ENCODE data around the gene PDXK. TPM values are rescaled to one million over a fixed set of nuclear protein-coding genes. Genes with fewer than 3 reads are reported as not detected.

PDXK gene
- polyA plus RNA-seq, 1 experiment, result 129 TPM

- peak overlapping the region; percentile 65 for H3K27ac ChIP-seq (ENCODE audit: low read depth, low read length)
- ChIA-PET POLR2A (interaction anchor here (0.8 kb wide), 1 partner anchor 12 kb away, joined by 3 read pairs; no protein-coding TSS in a partner anchor), CTCF (interaction anchor here (0.7 kb wide), 2 partner anchors 12 to 396 kb away, joined by 3 to 4 read pairs; no protein-coding TSS in a partner anchor)
- DNase-seq (ENCODE audit: low read depth, low spot score), result no peak
- H3K4me3 ChIP-seq (ENCODE audit: low read depth, low read length), result no peak overlapping the region
- TF ChIP-seq CTCF (IDR thresholded peaks at IDR 0.05; ENCODE audit: low read depth, low read length), result no peak
- H3K27me3 ChIP-seq (ENCODE audit: control insufficient read depth, insufficient read depth, low read length), result no peaks in the 10 kb centered on the region
- H3K9me3 ChIP-seq (ENCODE audit: control insufficient read depth, insufficient read depth, low read length), result peaks cover 14% of the 10 kb centered on the region
These were observed 39.2 kb downstream of the PDXK start for GRCh38 chr21:43758111-43758641.

GRCh38 chr21:43758811-43759210, 39.9 kb downstream of the PDXK start:
- Histone ChIP-seq H3K4me3 (ENCODE audit: low read depth, low read length) (no peak overlapping the region), H3K9me3 (ENCODE audit: control insufficient read depth, insufficient read depth, low read length) (peaks cover 14% of the 10 kb centered on the region), H3K27ac (ENCODE audit: low read depth, low read length) (no peak overlapping the region), H3K27me3 (ENCODE audit: control insufficient read depth, insufficient read depth, low read length) (no peaks in the 10 kb centered on the region)
- CTCF ChIA-PET, result interaction anchor here (0.6 kb wide), 1 partner anchor 31 kb away, joined by 3 read pairs; the partner anchor contains the start of gene RRP1
- no peak for DNase-seq (ENCODE audit: low read depth, low spot score)
- no peak for TF ChIP-seq CTCF (IDR thresholded peaks at IDR 0.05; ENCODE audit: low read depth, low read length)
- POLR2A ChIA-PET, result no interaction called here

GRCh38 chr21:43759651-43760050, 40.7 kb downstream of the PDXK start:
- TF ChIP-seq CTCF (IDR thresholded peaks at IDR 0.05; ENCODE audit: low read depth, low read length), result no peak
- no peak for DNase-seq (ENCODE audit: low read depth, low spot score)
- Histone ChIP-seq H3K27ac (ENCODE audit: low read depth, low read length) (no peak overlapping the region), H3K9me3 (ENCODE audit: control insufficient read depth, insufficient read depth, low read length) (peaks cover 14% of the 10 kb centered on the region), H3K27me3 (ENCODE audit: control insufficient read depth, insufficient read depth, low read length) (no peaks in the 10 kb centered on the region), H3K4me3 (ENCODE audit: low read depth, low read length) (no peak overlapping the region)
- ChIA-PET POLR2A (no interaction called here), CTCF (no interaction called here)

GRCh38 chr21:43760391-43760958, 41.5 kb downstream of the PDXK start:
- no peak for TF ChIP-seq CTCF (IDR thresholded peaks at IDR 0.05; ENCODE audit: low read depth, low read length)
- CTCF ChIA-PET, result no interaction called here
- Histone ChIP-seq H3K4me3 (ENCODE audit: low read depth, low read length) (no peak overlapping the region), H3K9me3 (ENCODE audit: control insufficient read depth, insufficient read depth, low read length) (peaks cover 11% of the 10 kb centered on the region), H3K27me3 (ENCODE audit: control insufficient read depth, insufficient read depth, low read length) (no peaks in the 10 kb centered on the region), H3K27ac (ENCODE audit: low read depth, low read length) (no peak overlapping the region)
- DNase-seq (ENCODE audit: low read depth, low spot score), result no peak
- POLR2A ChIA-PET, result no interaction called here

- DNase-seq (ENCODE audit: low read depth, low spot score), result no peak
- ChIA-PET CTCF (interaction anchor here (0.9 kb wide), 1 partner anchor 213 kb away, joined by 3 read pairs; no protein-coding TSS in a partner anchor), POLR2A (no interaction called here)
- H3K4me3 ChIP-seq (ENCODE audit: low read depth, low read length), result no peak overlapping the region
- no peak for TF ChIP-seq CTCF (IDR thresholded peaks at IDR 0.05; ENCODE audit: low read depth, low read length)
- peaks cover 9% of the 10 kb centered on the region for H3K9me3 ChIP-seq (ENCODE audit: control insufficient read depth, insufficient read depth, low read length)
- no peak overlapping the region for H3K27ac ChIP-seq (ENCODE audit: low read depth, low read length)
- no peaks in the 10 kb centered on the region for H3K27me3 ChIP-seq (ENCODE audit: control insufficient read depth, insufficient read depth, low read length)
These were observed 43.0 kb downstream of the PDXK start for GRCh38 chr21:43761886-43762285.

Data from AG04450 (cell line).